ENCODE results near the gene FOXN3. TPM values are rescaled to one million over a fixed set of nuclear protein-coding genes. Genes with fewer than 3 reads are reported as not detected.

The FOXN3 gene
- total RNA-seq, 1 donor from 2014 or later = 122 TPM

DNA sequence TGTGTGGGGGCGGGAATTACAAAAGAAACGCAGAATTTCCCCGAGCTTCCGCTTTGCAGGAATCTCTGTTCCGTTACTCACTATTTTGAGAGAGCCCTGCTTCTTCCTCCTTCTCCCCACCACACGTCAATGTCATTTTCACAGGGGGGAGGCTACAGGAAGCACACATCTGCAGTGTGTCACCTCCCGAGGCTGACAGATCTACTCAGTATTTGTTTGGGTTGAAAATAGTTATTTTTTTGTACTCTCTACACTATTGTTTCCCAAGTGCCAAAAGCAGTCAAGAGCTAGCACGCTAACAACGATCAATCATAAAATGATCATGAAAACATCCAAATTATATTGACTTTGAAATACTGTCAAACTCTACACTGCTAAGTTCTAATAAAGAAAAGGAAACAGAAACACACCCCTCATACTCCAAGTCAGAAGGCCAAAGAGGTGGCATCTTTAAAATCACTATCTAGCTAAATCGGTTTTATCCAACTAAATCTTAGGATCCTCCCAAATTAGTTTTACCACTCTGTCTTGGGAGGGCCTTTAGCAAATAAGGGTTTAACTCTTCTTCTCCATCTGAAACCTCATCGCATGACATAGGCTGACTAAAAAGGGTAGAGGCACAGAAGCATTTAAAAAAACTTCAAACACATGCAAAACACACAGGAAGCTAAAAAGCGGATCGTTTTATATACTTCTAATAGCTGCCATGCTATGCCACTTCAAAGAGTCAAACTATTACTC, 51.8 kb downstream of the FOXN3 start:
- no peak overlapping the region for H3K4me3 ChIP-seq (ENCODE audit: insufficient read depth, low read depth, low read length)
- TF ChIP-seq EZH2 (IDR thresholded peaks at IDR 0.05; ENCODE audit: insufficient read depth, low read length) = no peak
- TF ChIP-seq, protein P1, sequence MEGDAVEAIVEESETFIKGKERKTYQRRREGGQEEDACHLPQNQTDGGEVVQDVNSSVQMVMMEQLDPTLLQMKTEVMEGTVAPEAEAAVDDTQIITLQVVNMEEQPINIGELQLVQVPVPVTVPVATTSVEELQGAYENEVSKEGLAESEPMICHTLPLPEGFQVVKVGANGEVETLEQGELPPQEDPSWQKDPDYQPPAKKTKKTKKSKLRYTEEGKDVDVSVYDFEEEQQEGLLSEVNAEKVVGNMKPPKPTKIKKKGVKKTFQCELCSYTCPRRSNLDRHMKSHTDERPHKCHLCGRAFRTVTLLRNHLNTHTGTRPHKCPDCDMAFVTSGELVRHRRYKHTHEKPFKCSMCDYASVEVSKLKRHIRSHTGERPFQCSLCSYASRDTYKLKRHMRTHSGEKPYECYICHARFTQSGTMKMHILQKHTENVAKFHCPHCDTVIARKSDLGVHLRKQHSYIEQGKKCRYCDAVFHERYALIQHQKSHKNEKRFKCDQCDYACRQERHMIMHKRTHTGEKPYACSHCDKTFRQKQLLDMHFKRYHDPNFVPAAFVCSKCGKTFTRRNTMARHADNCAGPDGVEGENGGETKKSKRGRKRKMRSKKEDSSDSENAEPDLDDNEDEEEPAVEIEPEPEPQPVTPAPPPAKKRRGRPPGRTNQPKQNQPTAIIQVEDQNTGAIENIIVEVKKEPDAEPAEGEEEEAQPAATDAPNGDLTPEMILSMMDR (IDR thresholded peaks at IDR 0.05; ENCODE audit: insufficient read depth, low read depth, low read length) = no peak
- peaks cover 49% of the 10 kb centered on the region for H4K20me1 ChIP-seq (ENCODE audit: insufficient read depth, low read length)
- peaks cover 24% of the 10 kb centered on the region for H3K4me1 Mint-ChIP-seq (ENCODE audit: low read depth, unreplicated experiment)
- H3K79me2 ChIP-seq (ENCODE audit: insufficient read depth, low read length) = peaks cover 67% of the 10 kb centered on the region
- H3K27me3 Mint-ChIP-seq (ENCODE audit: low read depth, unreplicated experiment) = no peaks in the 10 kb centered on the region
- DNase-seq (ENCODE audit: low read depth) (no peak), FAIRE-seq (no peak)
- H3K4me2 ChIP-seq (ENCODE audit: low read length) = peak overlapping the region; percentile 52
- H3K4me3 Mint-ChIP-seq (ENCODE audit: unreplicated experiment) = peak overlapping the region; percentile 6
- H3K9ac ChIP-seq (ENCODE audit: low read length) = peak overlapping the region; percentile 36
- no peaks in the 10 kb centered on the region for H3K36me3 ChIP-seq (ENCODE audit: insufficient read depth, low read length)
- H3K9me3 ChIP-seq (ENCODE audit: insufficient read depth, low read depth, low read length) = no peaks in the 10 kb centered on the region
- no peak overlapping the region for H2AFZ ChIP-seq (ENCODE audit: low read depth, low read length)
- no peaks in the 10 kb centered on the region for H3K27me3 ChIP-seq (ENCODE audit: insufficient read depth, low read length)
- H3K36me3 Mint-ChIP-seq (ENCODE audit: low read depth, unreplicated experiment) = peaks cover 10% of the 10 kb centered on the region
- no peaks in the 10 kb centered on the region for H3K9me3 Mint-ChIP-seq (ENCODE audit: unreplicated experiment)
- peaks cover 7% of the 10 kb centered on the region for H3K4me1 ChIP-seq (ENCODE audit: insufficient read depth, low read length)
- H3K27ac Mint-ChIP-seq (ENCODE audit: unreplicated experiment) = peak overlapping the region; percentile 55
- no peak overlapping the region for H3K27ac ChIP-seq (ENCODE audit: low read depth, low read length)

DNA sequence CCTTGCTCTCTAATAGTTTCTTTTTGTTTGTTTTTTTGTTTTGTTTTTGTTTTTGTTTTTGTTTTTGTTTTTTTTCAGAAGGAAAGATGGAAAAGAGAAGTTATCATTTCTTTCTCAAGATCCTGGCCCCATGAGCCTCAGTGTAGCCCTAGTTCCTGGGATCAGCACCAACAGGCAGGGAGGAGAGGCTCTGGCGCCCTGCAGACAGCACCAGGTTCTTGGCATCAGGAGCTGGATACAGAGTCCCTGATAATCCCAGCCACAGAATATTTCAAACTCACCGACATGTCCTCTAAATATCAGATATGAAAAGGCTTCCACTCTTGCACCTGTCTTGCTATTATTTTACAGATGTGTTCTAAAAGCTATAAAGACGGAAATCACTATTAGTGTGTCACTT, 52.7 kb downstream of the FOXN3 start:
- no peak for FAIRE-seq
- no peaks in the 10 kb centered on the region for H3K27me3 ChIP-seq (ENCODE audit: insufficient read depth, low read length)
- H3K4me3 ChIP-seq (ENCODE audit: insufficient read depth, low read depth, low read length) = no peak overlapping the region
- H3K4me2 ChIP-seq (ENCODE audit: low read length) = peak overlapping the region; percentile 52
- H3K27ac ChIP-seq (ENCODE audit: low read depth, low read length) = no peak overlapping the region
- no peaks in the 10 kb centered on the region for H3K27me3 Mint-ChIP-seq (ENCODE audit: low read depth, unreplicated experiment)
- H3K36me3 Mint-ChIP-seq (ENCODE audit: low read depth, unreplicated experiment) = peaks cover 10% of the 10 kb centered on the region
- no peak overlapping the region for H2AFZ ChIP-seq (ENCODE audit: low read depth, low read length)
- peaks cover 58% of the 10 kb centered on the region for H3K79me2 ChIP-seq (ENCODE audit: insufficient read depth, low read length)
- H3K4me1 ChIP-seq (ENCODE audit: insufficient read depth, low read length) = peaks cover 7% of the 10 kb centered on the region
- H3K9me3 ChIP-seq (ENCODE audit: insufficient read depth, low read depth, low read length) = no peaks in the 10 kb centered on the region
- DNase-seq (ENCODE audit: low read depth) = no peak
- H3K4me3 Mint-ChIP-seq (ENCODE audit: unreplicated experiment) = no peak overlapping the region
- peaks cover 24% of the 10 kb centered on the region for H3K4me1 Mint-ChIP-seq (ENCODE audit: low read depth, unreplicated experiment)
- H3K27ac Mint-ChIP-seq (ENCODE audit: unreplicated experiment) = no peak overlapping the region
- H3K9ac ChIP-seq (ENCODE audit: low read length) = peak overlapping the region; percentile 36
- H3K9me3 Mint-ChIP-seq (ENCODE audit: unreplicated experiment) = no peaks in the 10 kb centered on the region
- TF ChIP-seq, protein P1 (IDR thresholded peaks at IDR 0.05; ENCODE audit: insufficient read depth, low read depth, low read length) = no peak
- no peak for TF ChIP-seq EZH2 (IDR thresholded peaks at IDR 0.05; ENCODE audit: insufficient read depth, low read length)
- peaks cover 54% of the 10 kb centered on the region for H4K20me1 ChIP-seq (ENCODE audit: insufficient read depth, low read length)
- no peaks in the 10 kb centered on the region for H3K36me3 ChIP-seq (ENCODE audit: insufficient read depth, low read length)

DNA sequence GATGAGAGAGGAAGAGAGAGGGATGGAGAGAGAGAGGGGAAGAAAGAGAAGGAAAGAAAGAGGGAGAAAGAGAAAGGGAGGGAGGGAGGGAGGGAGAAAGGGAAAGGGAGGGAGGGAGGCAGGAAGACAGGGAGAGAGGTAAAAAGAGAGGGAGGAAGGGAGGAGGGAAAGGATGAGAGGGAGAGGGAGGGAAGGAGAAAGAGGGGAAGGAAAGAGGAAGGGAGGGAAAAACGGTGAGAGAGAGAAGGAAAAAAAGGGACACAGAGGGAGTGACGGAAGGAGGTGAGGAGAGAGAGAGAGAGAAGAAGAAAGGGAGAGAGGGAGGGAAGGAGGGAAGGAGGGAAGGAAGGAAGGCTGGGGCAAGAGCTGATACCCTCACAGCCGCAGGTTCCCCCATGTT, 56.8 kb downstream of the FOXN3 start:
- no peak for FAIRE-seq
- Mint-ChIP-seq H3K4me3 (ENCODE audit: unreplicated experiment) (no peak overlapping the region), H3K27ac (ENCODE audit: unreplicated experiment) (no peak overlapping the region), H3K4me1 (ENCODE audit: low read depth, unreplicated experiment) (peaks cover 13% of the 10 kb centered on the region), H3K36me3 (ENCODE audit: low read depth, unreplicated experiment) (peaks cover 6% of the 10 kb centered on the region), H3K27me3 (ENCODE audit: low read depth, unreplicated experiment) (no peaks in the 10 kb centered on the region), H3K9me3 (ENCODE audit: unreplicated experiment) (no peaks in the 10 kb centered on the region)
- peaks cover 5% of the 10 kb centered on the region for H3K4me1 ChIP-seq (ENCODE audit: insufficient read depth, low read length)
- H3K9me3 ChIP-seq (ENCODE audit: insufficient read depth, low read depth, low read length) = no peaks in the 10 kb centered on the region
- peaks cover 48% of the 10 kb centered on the region for H3K79me2 ChIP-seq (ENCODE audit: insufficient read depth, low read length)
- DNase-seq (ENCODE audit: low read depth) = no peak
- no peak overlapping the region for H3K9ac ChIP-seq (ENCODE audit: low read length)
- no peak overlapping the region for H3K4me3 ChIP-seq (ENCODE audit: insufficient read depth, low read depth, low read length)
- H3K4me2 ChIP-seq (ENCODE audit: low read length) = no peak overlapping the region
- TF ChIP-seq, protein P1 (IDR thresholded peaks at IDR 0.05; ENCODE audit: insufficient read depth, low read depth, low read length) = no peak
- TF ChIP-seq EZH2 (IDR thresholded peaks at IDR 0.05; ENCODE audit: insufficient read depth, low read length) = no peak
- H3K27ac ChIP-seq (ENCODE audit: low read depth, low read length) = no peak overlapping the region
- H3K36me3 ChIP-seq (ENCODE audit: insufficient read depth, low read length) = no peaks in the 10 kb centered on the region
- peaks cover 54% of the 10 kb centered on the region for H4K20me1 ChIP-seq (ENCODE audit: insufficient read depth, low read length)
- H2AFZ ChIP-seq (ENCODE audit: low read depth, low read length) = no peak overlapping the region
- H3K27me3 ChIP-seq (ENCODE audit: insufficient read depth, low read length) = no peaks in the 10 kb centered on the region

Data from astrocyte (in vitro differentiated cells and primary cell).